ENCODE results near the gene RAB5A.
A peak's percentile ranks its signal among the peaks of the same experiment; 100 is the strongest.
"Not testable (repeated sequence)": the region's sequence is repeated elsewhere in the genome, so short reads cannot be mapped to it uniquely, and the experiment has no call there.

Gene RAB5A

GRCh38 chr3:19947549-19948225 lies 790 bp downstream of the RAB5A start:
- peak overlapping the region; percentile 96 for H3K27ac ChIP-seq
- TF ChIP-seq CTCF (IDR thresholded peaks at IDR 0.05), result no peak
- no peak for TF ChIP-seq ZFX (IDR thresholded peaks at IDR 0.05; ENCODE audit: borderline replicate concordance)

GRCh38 chr3:19948226-19948591 lies 1.3 kb downstream of the RAB5A start:
- peak overlapping the region; percentile 96 for H3K27ac ChIP-seq
- no peak for TF ChIP-seq CTCF (IDR thresholded peaks at IDR 0.05)
- TF ChIP-seq ZFX (IDR thresholded peaks at IDR 0.05; ENCODE audit: borderline replicate concordance), result no peak

- H3K27ac ChIP-seq, result no peak overlapping the region
- TF ChIP-seq ZFX (IDR thresholded peaks at IDR 0.05; ENCODE audit: borderline replicate concordance) (no peak), CTCF (IDR thresholded peaks at IDR 0.05) (no peak)
These were observed 3.4 kb downstream of the RAB5A start for GRCh38 chr3:19950316-19950715.

- no peak overlapping the region for H3K27ac ChIP-seq
- TF ChIP-seq CTCF (IDR thresholded peaks at IDR 0.05), result no peak
- TF ChIP-seq ZFX (IDR thresholded peaks at IDR 0.05; ENCODE audit: borderline replicate concordance), result no peak
These were observed 7.8 kb downstream of the RAB5A start for GRCh38 chr3:19954676-19955075.

- not testable (repeated sequence) for H3K27ac ChIP-seq
These were observed 10.5 kb downstream of the RAB5A start for GRCh38 chr3:19957354-19957753.

GRCh38 chr3:19959505-19959904 lies 12.6 kb downstream of the RAB5A start:
- H3K27ac ChIP-seq, result no peak overlapping the region
- TF ChIP-seq ZFX (IDR thresholded peaks at IDR 0.05; ENCODE audit: borderline replicate concordance), result no peak
- no peak for TF ChIP-seq CTCF (IDR thresholded peaks at IDR 0.05)

- H3K27ac ChIP-seq, result no peak overlapping the region
- no peak for TF ChIP-seq ZFX (IDR thresholded peaks at IDR 0.05; ENCODE audit: borderline replicate concordance)
- TF ChIP-seq CTCF (IDR thresholded peaks at IDR 0.05), result no peak
These were observed 13.8 kb downstream of the RAB5A start for GRCh38 chr3:19960696-19961095.

GRCh38 chr3:19961960-19962359 lies 15.1 kb downstream of the RAB5A start:
- H3K27ac ChIP-seq, result no peak overlapping the region
- TF ChIP-seq ZFX (IDR thresholded peaks at IDR 0.05; ENCODE audit: borderline replicate concordance), result no peak

Data from 22Rv1 (cell line).